Measurements from ENCODE around the gene PRR5L.
"Not testable (repeated sequence)": the region's sequence is repeated elsewhere in the genome, so short reads cannot be mapped to it uniquely, and the experiment has no call there.

Gene PRR5L

DNA sequence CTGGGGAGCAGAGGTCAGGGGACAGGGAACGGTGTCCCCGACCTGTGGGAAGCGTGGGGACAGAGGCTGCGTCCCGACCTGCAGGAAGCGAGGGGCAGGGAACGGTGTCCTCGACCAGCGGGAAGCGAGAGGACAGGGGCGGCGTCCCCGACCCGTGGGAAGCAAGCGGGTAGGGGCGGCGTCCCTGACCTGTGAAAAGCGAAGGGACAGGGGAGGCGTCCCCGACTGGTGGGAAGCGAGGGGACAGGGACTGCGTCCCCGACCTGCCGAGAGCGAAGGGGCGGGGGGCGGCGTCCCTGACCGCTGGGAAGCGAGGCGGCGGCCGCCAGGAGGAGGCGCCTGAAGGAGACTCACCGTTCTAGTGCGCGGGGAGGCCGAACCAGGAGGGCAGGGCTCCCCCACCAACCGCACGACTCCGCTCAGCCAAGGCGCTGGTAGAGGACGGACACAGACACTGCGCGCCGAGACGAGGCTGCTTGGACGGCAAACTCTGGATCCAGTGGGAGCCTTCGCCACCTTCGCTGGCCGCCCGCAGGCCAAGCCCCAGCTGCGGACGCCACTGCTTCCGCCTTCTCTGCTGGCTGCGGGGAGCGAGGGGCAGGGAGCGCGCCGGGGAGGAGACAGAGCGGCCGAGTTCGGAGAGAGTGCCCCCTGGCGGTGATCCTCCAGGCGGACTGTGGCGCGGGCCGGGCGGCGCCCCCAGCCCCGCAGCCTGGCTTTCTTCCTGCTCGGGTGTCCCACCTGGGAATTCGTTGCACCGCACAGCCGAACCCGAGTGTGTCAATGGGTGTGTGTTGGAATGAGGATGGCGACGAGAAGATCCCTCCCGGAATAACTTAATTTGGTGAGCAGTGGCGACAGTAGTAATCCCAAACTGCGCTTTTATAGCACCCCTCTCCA, 213.9 kb downstream of the PRR5L start, which contains the start of gene TRAF6:
TRAF6 (minus strand) TSS at position 579 of the 900 bp plus-strand sequence. CDS start 8,757 bp downstream, outside the sequence.
- peak; percentile 38 to 61 for DNase-seq

DNA sequence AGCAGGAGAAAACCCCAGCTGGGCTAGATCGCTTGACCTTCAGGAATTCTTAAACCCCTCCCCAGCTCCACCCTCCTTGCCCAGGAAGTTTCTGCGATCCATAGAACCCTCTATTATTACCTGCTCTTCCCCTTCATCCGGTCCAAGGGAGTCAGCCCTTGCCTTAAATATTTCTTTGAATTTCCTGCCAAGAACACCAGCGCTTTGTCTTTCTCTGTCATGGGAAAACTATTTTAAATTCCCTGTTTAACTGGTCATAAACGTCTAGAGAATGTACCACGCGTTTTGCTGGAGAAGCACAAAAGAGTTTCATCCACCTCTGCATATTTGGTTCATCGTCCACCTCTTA, 214.5 kb downstream of the PRR5L start:
- DNase-seq = no peak

DNA sequence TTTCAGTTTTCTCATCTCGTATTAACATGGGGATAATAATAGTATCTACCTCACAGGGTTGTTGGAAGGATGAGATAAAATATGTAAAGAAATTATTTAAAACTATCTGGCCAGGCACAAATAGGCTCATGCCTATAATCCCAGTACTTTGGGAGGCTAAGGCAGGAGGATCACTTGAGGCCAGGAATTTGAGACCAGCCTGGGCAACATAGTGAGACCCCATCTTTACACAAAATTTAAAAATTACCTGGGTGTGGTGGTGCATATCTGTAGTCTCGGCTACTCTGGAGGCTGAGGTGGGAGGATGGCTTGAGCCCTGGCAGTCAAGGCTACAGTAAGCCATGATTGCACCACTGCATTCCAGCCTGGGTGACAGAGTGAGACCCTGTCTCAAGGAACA, 215.0 kb downstream of the PRR5L start:
- not testable (repeated sequence) for DNase-seq

DNA sequence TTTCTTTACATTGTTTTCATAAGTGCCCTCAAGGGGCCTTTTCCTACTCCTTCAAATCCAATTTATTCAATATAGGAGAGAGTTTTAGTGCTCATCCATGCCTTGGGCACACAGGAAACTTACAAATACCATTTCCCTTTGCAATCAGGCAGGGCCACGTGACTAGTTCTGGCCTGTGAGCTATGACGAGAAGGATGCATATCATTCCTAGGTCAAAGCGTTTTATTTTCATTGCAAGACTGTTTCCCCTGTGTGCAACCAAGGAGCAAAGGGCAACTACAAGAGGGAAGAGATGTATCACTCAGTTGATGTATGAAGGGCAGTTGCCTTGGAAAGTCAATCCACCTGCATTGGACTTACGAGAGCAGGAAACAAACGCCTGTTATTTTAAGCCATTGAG, 215.9 kb downstream of the PRR5L start:
- no peak for DNase-seq

DNA sequence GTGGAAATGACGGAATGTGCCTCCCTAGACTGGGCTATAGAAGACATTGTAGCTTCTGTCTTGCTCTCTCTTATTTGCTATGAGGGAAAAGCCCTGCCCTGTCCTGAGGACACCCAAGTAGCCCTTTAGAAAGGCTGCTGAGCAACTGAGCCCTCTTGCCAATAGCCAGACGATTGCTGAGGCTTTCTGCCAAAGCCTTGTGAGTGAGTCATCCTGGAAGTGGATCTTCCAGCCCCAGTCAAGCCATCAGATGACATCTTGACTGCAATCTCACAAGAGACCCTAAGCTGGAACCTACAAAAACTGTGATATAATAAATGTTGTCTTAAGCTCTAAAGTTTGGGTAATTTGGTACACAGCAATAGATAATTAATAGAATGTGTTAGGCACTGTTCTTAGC, 217.9 kb downstream of the PRR5L start:
- no peak for DNase-seq

Measured in NCI-H524 (cell line).